Kasumi-1 (cell line): Measurements from ENCODE around the gene OLFML1.

Experiments used
- DNase-seq, 2 experiments: peaks; one replicate each; lab custom pipeline; 2025; lab: John Stamatoyannopoulos, UW

Gene OLFML1

DNA sequence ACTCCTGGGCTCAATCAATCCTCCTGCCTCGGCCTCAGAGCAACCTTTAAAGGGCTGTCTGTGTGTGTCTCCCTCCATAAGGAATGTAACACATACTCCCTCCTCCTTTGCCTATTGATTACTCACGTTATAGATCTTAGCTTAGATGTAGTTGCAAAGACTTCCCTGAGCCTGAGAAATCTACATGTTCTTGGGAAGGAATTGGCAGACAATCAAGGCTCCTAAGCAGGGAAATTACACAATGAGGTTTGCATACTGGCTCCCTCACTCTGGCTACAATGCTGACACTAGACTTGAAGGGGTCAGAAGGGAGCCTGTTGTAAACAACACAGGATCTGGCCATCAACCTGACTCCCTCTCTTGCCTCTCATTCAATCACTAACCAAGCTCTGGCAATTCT is 5.2 kb upstream of the OLFML1 start:
- no peak for DNase-seq

DNA sequence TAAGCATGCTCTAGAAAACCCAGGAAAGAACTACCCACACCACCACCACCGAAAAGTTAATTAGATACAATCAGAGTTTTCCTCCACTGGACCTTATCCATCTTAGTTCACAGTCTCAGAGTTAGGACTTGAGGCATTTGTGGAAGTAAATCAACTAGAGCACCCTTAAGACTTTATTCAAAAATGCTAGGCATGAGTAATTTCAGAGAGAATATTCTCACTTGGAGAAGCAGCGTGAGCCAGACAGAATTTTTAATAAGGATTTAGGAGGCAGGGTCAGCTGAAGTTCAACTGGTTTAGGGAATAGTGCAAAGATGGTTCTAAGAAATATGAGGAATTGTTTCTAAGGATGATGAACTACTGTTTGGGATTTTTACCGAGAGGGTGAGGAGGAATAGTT is 1.2 kb upstream of the OLFML1 start:
- no peak for DNase-seq

DNA sequence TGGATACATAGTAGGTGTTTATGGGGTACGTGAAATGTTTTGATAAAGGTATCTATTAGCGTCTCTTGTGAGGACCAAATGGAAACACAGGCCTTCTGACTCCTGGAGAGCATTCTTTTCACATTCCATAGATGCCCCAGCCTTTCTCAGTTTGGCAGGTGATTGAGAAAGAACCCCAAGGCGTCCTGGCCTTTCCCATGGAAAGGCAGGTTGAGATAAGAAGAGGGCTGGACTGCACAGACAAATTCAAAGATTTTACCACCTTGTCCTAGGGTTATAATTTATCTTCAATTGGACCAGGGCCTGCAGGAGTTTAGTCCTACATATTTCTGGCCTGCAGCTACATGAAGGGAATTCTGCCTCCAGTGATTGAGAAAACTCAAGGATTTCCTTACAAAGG is 661 bp upstream of the OLFML1 start:
- no peak for DNase-seq

DNA sequence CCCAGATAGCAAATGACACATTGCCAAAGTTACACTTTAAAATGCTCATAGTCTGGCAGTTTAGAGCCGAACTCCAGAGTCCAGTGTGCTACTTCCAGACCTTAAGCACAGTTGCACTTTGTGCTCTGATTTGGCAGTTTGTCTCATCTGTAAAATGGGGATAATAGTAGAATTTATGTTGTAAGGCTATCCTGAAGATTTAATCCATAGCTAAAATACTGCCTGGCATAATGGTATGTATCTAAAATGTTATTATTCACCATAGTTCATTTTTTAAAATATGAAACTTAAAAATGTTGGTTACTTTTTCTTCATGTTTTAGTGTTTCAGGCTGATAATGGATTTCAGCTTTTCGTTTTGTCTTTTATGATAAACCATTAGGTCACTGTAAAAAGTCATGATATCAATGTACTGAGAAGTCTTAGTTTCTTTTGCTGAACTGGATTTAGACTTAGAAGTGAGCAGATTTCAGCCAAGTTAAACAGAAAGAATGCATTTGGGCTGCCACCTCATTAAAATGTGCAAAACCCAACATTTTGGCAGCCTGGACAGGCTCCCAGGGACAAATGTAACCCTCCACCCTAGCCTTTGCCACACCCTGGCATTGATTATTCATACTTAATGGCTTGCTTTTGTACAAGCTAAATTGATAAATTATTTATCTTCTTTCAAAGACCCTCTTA is 933 bp downstream of the OLFML1 start:
- no peak for DNase-seq

DNA sequence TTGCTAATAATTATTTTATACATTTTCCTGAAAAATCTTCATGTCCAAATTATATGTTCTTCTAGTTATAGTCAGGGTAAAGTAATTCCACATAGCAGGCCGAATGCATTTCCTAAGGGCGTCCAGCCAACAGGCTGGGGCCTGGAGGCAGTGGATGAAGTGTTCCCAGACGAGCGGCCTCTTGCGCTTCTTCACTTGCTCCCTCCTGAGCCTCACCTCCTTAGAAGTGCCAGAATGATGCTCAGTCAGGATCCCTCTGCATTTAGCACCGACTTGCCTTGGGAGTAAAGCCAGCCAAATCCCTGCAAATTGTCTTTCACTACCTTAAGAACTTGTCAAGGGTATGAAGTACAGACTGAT is 1.5 kb downstream of the OLFML1 start:
- no peak for DNase-seq

DNA sequence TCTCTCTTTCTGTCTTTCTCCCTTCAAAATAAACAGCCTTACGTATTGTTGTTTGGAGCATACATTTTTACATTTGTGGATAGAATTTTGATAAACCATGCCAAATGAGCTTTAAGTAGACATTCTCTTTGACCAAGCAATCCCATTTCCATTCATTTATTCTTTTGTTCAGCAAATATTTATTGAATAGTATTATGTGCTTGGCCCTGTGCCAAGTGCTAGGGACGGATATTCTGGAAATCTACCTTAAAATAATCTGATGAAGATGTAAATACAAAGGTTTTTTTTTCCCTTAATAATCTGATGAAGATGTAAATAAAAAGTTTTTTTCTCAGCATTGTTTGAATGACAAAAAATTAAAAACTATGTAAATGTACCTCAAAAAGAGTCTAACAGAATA is 2.1 kb downstream of the OLFML1 start:
- no peak for DNase-seq

DNA sequence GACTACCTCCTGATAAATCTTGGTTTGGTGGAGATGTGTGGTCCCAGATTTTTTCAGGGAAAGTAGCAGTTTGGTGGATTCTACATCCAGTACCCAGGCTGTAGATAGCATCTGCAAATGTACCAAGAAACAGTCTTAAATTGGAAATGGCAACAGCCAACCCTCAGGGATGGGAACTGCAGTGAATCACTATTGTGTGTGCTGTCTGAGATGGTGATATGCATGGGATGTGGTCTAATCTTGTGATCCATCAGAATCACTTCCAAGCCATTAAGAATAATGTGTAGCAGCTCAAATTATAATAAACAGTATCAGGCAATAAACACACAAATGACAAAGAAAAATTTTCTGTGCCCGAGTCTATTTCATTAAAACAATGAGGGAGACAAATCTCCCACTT is 3.4 kb downstream of the OLFML1 start:
- no peak for DNase-seq

DNA sequence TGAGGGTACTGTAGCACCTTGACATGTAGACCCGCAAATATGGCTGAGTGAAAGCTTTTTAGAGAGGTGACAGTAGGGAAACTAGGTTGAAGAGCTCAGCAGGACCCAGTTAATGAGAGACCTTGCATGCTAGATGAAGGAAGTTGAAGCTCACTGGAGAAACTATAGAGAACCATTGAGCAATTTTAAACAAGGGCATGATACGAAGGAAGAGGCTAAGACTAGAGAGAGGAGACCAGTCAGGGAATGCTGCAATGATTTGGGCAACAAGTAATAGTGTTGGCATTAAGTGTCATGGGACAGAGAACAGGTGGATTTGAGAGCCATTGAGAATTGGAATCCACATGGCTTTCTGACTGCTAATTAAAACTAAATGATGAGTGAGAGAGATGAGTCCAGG is 4.1 kb downstream of the OLFML1 start:
- no peak for DNase-seq

DNA sequence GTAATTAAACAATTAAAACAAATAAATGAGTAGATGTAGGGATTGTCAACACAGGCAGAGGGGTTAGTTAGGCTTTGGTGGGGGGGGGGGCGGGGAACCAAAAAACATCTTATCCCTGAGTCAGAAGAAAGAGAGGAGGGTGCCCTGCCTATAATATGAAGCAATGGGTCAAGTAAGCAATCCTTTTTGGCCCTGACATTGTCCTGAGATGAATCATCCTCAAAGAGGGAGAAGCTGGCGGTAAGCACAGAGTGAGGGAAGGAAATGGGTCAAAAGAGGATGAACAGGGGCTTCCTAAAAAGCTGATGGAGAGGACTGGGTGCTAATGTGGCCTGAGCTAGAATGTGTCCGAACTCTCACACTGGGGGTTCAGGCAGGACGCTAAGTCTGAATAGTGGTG is 4.7 kb downstream of the OLFML1 start:
- no peak for DNase-seq

DNA sequence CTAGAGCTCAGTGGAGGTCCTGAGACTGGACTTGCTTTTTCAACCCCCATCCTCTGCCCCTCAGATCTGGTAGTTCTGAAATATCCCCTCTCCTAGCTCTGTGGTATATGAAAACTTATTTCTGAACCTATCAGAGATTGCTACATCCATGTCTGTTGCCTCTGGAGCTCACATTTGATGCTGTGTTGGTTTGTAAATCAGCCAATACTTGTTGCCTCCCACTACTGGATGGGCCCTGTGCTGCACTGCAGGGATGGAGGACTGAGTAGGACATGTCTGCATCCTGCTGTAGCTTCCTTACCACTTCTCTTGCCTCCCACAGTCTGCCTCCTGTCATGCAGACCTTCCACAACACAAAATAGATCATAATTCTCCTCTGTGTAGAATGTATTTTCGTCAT is 5.2 kb downstream of the OLFML1 start:
- DNase-seq, result no peak

DNA sequence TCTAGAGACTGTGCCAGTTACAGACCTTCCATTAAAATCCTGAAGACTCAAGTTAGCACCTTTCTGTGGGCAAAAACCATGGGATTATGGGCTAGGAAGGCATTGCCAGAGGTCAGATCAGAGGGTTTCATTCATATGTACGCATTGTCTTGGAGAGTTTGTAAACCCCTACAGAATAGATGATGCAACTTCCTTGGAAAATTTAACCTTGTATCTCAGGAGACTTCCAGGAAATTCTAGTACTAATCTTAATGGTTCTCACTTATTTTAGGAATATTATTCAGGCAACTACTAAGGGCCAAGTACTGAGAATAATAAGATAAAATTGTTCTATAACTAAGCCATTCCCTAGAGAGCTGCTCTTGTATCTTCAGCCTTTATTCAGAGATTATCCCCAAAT is 6.9 kb downstream of the OLFML1 start:
- no peak for DNase-seq

DNA sequence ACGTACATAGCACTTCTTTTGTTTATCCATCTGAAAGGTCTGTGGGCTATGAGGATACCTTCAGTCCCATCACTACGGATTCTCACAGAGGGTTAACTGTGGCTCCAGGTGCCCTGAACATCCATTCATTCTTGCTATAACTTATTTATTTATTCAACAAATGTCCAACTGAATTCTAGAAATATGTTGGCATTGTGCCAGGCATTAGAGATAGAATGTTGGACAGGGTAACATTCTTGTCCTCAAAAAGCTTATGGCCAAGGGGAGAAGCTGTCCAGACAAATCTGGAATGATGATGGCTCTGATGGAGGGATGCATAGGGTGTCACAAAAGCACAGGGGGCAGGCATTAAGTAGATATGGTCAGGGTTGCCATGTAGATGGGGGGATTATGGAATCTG is 8.4 kb downstream of the OLFML1 start:
- DNase-seq, result no peak

DNA sequence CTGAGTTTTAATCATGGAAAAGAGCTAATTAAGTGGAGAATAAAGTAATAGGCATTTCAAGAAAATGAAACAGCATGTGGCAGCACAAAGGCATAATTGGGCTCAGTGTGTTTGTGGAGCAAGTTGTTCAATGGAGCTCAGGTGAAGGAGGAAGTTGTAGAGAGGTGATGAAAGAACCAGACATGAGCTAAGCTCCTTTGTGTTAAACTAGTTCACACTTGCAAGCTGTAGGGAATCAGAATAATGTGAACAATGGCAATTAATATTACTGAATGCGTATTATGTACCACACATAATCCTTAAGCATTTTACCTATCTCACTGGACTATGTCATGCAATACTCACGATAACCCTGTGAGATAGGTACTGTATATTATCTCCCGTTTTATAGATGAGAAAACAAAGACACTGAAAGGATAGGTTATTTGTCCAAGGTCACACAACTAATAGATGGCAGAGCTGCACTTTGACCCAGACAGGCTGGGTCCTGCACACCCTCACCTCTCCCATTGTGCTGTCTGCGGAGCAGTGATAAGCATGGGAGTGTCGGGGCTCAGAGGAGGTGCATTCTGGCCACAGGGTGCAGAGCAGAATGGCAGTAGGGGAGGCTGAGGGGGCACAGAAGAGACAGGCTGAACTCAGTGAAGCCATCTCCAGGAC is 8.9 kb downstream of the OLFML1 start:
- no peak for DNase-seq

DNA sequence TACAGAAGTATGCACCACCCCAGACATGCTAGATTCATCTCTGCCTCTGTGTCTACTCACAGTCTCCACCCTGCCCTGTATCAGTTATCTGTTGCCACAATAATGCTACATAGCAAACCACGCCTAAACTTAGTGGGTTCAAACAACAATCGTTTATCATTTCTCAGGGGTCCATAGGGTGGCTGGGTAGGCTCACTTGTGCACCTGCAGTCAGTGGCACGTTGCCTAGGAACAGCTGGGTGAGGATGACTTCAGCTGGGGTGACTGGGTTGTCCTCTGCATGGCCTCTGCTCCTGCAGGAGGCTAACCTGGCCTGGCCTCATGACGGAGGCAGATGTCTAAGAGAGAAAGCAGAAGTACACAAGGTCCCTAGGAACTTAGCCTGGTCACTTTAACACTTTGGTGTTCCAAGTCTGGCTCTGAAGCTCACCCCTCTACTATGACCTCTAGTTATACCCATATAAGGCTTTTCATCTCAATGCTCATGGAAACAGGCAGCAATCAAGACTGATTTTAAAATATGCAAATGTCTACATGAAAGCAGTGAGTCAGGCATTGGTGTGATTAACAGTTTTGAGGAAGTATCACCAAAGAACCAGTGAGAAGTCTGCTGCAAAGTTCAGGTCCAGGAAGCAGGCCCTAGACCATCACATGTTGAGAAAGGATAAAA is 10.7 kb downstream of the OLFML1 start:
- peak; percentile 11 to 28 for DNase-seq

DNA sequence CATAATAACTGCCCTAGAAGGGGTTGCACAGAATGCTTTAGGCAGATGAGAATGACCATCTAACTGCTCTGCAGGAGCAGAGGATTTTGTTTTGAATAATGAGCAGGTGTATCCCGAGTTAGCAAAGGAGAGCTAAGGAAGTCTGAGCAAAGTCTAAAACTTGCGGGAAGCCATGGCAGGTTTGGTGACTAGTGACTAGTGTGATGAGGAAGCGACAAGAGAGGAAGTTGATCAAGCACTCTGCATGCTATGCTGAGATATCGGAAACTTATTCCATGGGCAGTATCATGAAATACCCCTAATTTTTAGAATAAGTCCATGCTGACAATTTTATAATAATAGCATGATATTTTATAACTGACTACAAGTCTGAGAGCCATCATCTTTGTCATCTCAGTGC is 12.9 kb downstream of the OLFML1 start:
- DNase-seq, result peak in 1 of 2 experiments; percentile 1

DNA sequence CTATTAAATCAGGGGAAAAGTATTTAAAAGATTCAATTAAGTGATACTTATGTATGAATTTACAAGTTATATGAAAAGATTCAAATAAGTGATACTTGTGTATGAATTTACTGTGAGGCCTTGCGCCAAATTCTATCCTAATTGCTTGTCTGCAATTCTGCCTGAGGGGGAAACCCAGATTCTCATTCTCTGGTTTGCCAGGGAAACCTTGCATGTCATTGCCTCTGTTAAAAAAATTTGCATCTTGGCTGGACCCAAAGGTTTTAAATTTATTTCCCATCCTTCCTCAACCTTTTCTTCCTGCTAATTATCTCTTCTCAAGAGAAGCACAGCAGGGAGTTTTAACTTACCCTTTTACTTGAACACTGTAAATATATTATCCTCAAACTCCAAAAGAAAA is 13.8 kb downstream of the OLFML1 start:
- DNase-seq, result no peak

DNA sequence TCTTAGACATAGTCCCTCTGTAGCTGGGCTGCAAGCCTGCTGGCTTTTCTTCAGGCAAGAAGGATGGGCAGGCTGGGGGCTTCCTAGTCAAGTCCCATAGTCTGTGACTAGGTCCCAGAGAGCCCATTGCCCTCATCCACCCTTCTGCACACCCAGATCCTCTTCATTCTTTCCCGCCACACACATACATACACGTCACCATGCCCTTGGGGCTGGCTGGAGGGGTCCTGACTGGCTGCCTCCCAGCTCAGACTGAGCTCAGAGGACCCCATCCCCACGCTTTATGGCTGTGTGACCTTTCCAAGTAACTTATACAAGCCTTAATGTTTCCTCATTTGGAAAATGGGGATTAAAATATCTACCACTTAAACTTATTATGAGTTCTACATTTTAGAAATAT is 14.9 kb downstream of the OLFML1 start:
- DNase-seq, result no peak

DNA sequence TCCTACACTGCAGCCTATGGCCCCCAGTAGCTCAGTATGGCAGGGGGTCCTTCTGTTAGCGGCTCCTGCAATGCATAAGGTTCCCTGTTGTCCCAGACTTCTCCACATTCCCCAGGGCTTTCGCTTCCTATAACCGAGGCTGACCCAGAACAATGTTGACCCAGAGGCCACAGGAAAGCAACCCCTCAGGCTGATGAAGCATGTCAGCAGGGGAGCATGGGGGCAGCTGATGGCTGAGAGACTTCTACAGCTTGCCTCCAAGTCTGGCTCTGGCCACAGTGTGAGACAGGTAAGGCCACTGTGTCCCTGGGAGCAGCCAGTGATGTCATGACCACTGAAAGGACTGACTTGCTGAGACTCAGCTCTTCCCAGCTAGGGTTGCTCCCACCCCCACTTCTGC is 15.9 kb downstream of the OLFML1 start:
- DNase-seq, result no peak

DNA sequence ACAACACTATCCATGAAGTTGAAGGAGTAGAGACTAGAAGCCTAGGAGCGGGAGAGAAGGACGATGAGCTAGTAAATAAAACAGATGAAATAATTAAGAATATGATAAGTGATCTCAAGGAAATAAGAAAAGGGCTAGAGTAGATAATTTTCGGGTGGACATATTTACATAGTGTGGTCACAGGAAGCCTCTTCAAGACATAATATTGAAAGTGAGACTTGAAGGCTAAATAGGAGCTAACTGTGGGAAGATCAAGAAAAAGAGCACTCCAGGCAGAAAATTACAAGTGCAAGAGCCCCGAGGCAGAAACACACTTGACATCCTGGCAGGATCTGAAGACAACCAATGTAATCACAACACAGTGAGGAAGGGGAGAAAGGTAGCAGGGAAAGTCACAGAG is 16.6 kb downstream of the OLFML1 start:
- DNase-seq, result no peak

DNA sequence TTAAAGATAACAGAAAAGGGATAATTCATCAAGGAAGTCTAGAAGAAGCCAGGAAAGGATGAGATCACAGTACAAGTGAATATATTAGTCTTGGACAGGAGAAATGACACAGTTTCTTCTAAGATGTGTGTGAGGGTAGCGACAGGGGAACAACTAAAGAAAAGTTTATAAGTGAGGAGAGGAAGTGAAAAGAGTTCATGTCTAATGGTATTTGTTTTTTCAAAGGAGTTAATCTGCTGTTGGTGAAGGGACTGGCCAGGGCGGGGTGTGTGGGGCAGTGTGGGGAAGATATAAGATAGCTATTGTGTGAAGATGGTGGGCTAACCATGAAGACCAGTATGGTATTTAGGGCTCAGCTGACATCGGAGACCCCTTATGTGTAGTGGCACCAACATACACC is 20.9 kb downstream of the OLFML1 start:
- no peak for DNase-seq

DNA sequence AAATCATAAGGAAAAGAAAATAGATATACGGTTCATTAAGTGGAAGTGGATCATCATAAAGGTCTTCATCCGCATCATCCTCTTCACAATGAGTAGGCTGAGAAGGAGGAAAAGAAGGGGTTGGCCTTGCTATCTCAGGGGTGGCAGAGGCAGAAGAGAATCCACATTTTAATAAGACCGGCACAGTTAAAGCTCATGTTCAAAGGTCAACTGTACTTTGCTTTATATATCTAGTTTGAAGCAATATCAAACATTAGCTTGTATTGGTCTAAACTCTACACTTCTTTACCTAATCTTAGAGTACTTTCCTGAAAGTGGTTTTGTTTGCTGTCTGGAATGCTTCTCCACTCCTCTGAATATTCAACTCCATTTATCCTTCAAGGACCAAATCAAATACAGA is 22.8 kb downstream of the OLFML1 start:
- no peak for DNase-seq

DNA sequence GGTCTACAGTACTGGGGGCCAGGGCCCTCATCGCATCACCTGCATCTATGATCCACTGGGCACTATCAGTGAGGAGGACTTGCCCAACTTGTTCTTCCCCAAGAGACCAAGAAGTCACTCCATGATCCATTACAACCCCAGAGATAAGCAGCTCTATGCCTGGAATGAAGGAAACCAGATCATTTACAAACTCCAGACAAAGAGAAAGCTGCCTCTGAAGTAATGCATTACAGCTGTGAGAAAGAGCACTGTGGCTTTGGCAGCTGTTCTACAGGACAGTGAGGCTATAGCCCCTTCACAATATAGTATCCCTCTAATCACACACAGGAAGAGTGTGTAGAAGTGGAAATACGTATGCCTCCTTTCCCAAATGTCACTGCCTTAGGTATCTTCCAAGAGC is 24.7 kb downstream of the OLFML1 start:
- DNase-seq, result no peak

DNA sequence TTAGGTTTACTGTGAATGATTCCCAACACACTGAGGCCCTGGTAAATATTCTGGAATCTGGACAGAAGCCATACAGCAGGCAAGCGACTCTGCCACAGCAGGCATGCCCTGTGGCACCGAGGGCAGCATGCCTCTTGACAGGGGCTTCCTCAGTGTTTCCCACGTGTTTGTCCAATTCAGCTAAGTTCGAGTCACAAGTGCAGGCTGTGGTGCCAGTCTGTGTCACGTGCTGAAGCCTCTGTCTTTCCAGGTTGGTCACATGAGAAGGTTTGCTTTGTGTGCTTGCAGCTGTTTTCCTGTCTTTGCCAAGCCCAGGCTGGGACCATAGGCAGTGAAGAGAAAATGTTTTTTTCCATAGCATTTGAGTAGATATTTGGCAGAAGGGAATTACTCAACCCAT is 26.1 kb downstream of the OLFML1 start:
- DNase-seq, result peak; percentile 4 to 11
